NCI-H510A (cell line): ENCODE results near the gene HAND1.
"Not testable (repeated sequence)": the region's sequence is repeated elsewhere in the genome, so short reads cannot be mapped to it uniquely, and the experiment has no call there.

ENCODE experiments used
- DNase-seq: peaks from one replicate; lab custom pipeline; 2025; lab: John Stamatoyannopoulos, UW

Gene HAND1

GRCh38 chr5:154478224-154478565, at the start of gene HAND1:
HAND1 (minus strand) TSS chr5:154478227; CDS start chr5:154478008, 219 bp downstream.
- DNase-seq: peak; percentile 33

- DNase-seq: no peak
These were observed 48.5 kb upstream of the HAND1 start for GRCh38 chr5:154526231-154527226.

- DNase-seq: no peak
These were observed 46.8 kb upstream of the HAND1 start for GRCh38 chr5:154524859-154525258.

- DNase-seq: no peak
These were observed 46.2 kb upstream of the HAND1 start for GRCh38 chr5:154524181-154524580.

- no peak for DNase-seq
These were observed 45.7 kb upstream of the HAND1 start for GRCh38 chr5:154523709-154524108.

GRCh38 chr5:154523104-154523503, 45.1 kb upstream of the HAND1 start:
- no peak for DNase-seq

GRCh38 chr5:154522284-154522683, 44.3 kb upstream of the HAND1 start:
- DNase-seq: no peak

GRCh38 chr5:154521756-154522155, 43.7 kb upstream of the HAND1 start:
- no peak for DNase-seq

GRCh38 chr5:154520861-154521453, 42.9 kb upstream of the HAND1 start:
- DNase-seq: no peak

GRCh38 chr5:154519359-154519758, 41.3 kb upstream of the HAND1 start:
- DNase-seq: no peak

GRCh38 chr5:154518438-154518867, 40.4 kb upstream of the HAND1 start:
- DNase-seq: no peak

GRCh38 chr5:154517810-154518437, 39.9 kb upstream of the HAND1 start:
- DNase-seq: no peak

- no peak for DNase-seq
These were observed 39.2 kb upstream of the HAND1 start for GRCh38 chr5:154517181-154517580.

- DNase-seq: no peak
These were observed 38.4 kb upstream of the HAND1 start for GRCh38 chr5:154516475-154516874.

- DNase-seq: not testable (repeated sequence)
These were observed 37.5 kb upstream of the HAND1 start for GRCh38 chr5:154515488-154515887.

- DNase-seq: no peak
These were observed 36.3 kb upstream of the HAND1 start for GRCh38 chr5:154514331-154514730.

- DNase-seq: no peak
These were observed 35.6 kb upstream of the HAND1 start for GRCh38 chr5:154513669-154514084.

GRCh38 chr5:154511984-154512383, 34.0 kb upstream of the HAND1 start:
- no peak for DNase-seq

- DNase-seq: no peak
These were observed 31.9 kb upstream of the HAND1 start for GRCh38 chr5:154509784-154510555.

- no peak for DNase-seq
These were observed 30.1 kb upstream of the HAND1 start for GRCh38 chr5:154508114-154508513.

- no peak for DNase-seq
These were observed 28.7 kb upstream of the HAND1 start for GRCh38 chr5:154506716-154507080.
